ENCODE results near the gene PEG3. TPM values are rescaled to one million over a fixed set of nuclear protein-coding genes. Genes with fewer than 3 reads are reported as not detected.

Gene PEG3
- total and polyA plus RNA-seq, 2 experiments from 2014 or later = not detected

DNA sequence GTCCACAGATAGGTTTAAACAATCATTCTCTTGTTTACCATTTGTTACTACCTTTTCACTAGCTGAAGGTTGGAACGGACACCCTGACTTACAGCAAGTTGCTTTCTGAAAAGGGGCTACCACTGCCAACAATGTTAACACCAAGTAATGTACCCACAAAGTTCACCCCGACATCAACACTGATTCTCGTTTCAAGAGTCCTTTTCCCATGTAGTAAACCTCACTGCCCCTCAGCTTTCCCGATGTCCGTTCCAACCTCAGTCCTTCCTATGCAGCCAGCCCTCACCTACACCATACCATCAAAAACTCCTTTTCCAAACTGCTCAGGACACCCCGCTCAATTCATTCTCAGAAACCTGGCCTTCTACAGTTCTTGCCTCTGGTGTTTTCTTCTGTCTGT lies 29.0 kb downstream of the PEG3 start (continued):
- TF ChIP-seq REST (IDR thresholded peaks at IDR 0.05; ENCODE audit: unreplicated experiment) (no peak), CREB1 (CRISPR knock-in tag; IDR thresholded peaks at IDR 0.05; ENCODE audit: low read depth) (no peak), EZH2phosphoT487 (IDR thresholded peaks at IDR 0.05; ENCODE audit: unreplicated experiment) (no peak), ZNF331 (CRISPR knock-in tag; IDR thresholded peaks at IDR 0.05; ENCODE audit: low read depth) (no peak), EZH2 (IDR thresholded peaks at IDR 0.05; ENCODE audit: low read depth, unreplicated experiment) (no peak), JUNB (IDR thresholded peaks at IDR 0.05; ENCODE audit: unreplicated experiment) (no peak), POLR2AphosphoS5 (IDR thresholded peaks at IDR 0.05; ENCODE audit: low read depth) (no peak), STAT1 (IDR thresholded peaks at IDR 0.05; ENCODE audit: unreplicated experiment) (no peak), CTCF (conservative IDR thresholded peaks at IDR 0.05; ENCODE audit: low read depth in 2 of 2) (no peak), ZNF114 (CRISPR knock-in tag; IDR thresholded peaks at IDR 0.05) (no peak)
- TF ChIP-seq, protein P1, sequence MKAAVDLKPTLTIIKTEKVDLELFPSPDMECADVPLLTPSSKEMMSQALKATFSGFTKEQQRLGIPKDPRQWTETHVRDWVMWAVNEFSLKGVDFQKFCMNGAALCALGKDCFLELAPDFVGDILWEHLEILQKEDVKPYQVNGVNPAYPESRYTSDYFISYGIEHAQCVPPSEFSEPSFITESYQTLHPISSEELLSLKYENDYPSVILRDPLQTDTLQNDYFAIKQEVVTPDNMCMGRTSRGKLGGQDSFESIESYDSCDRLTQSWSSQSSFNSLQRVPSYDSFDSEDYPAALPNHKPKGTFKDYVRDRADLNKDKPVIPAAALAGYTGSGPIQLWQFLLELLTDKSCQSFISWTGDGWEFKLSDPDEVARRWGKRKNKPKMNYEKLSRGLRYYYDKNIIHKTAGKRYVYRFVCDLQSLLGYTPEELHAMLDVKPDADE (IDR thresholded peaks at IDR 0.05) = no peak

- no peak overlapping the region for H3K4me3 Mint-ChIP-seq
- no peak for TF ChIP-seq REST (IDR thresholded peaks at IDR 0.05; ENCODE audit: unreplicated experiment)
Measured at GRCh38 chr19:56810260-56810659, 30.3 kb downstream of the PEG3 start.

More at GRCh38 chr19:56810260-56810659, 30.3 kb downstream of the PEG3 start:
- Histone ChIP-seq H3K4me1 (ENCODE audit: insufficient read depth) (no peaks in the 10 kb centered on the region), H3K9me2 (ENCODE audit: insufficient read depth) (no peaks in the 10 kb centered on the region), H3K36me3 (ENCODE audit: insufficient read depth) (peaks cover 5% of the 10 kb centered on the region; the same call in 1 of the 2 replicates), H3K4me2 (no peak overlapping the region), H3K27me3 (ENCODE audit: insufficient read depth) (no peaks in the 10 kb centered on the region), H3K4me3 (no peak overlapping the region), H4K20me1 (replicated peaks; ENCODE audit: insufficient read depth) (no peaks in the 10 kb centered on the region), H3F3A (replicated peaks; ENCODE audit: low read depth) (no peaks in the 10 kb centered on the region), H3K79me2 (replicated peaks; ENCODE audit: insufficient read depth) (no peaks in the 10 kb centered on the region), H2AFZ (no peak overlapping the region), H3K27ac (ENCODE audit: low read depth) (no peak overlapping the region)
- no peak for ATAC-seq
- Mint-ChIP-seq H3K36me3 (ENCODE audit: low read depth) (peaks cover 47% of the 10 kb centered on the region), H3K27me3 (ENCODE audit: insufficient read depth, low read depth, poor library complexity) (peaks cover 2% of the 10 kb centered on the region), H3K9me3 (peaks cover 98% of the 10 kb centered on the region), H3K4me1 (no peaks in the 10 kb centered on the region), H3K27ac (no peak overlapping the region)
- DNase-seq (ENCODE audit: low spot score) = no peak
